ENCODE data around the gene DHX16.
"Not testable (repeated sequence)": the region's sequence is repeated elsewhere in the genome, so short reads cannot be mapped to it uniquely, and the experiment has no call there.

DHX16 gene

GRCh38 chr6:30672445-30673253 lies at the start of gene DHX16:
Gene DHX16 (minus strand): TSS chr6:30673006. CDS start chr6:30672841, 165 bp downstream.
- DNase-seq (ENCODE audit: low read depth), result peak; percentile 97

- DNase-seq (ENCODE audit: low read depth), result not testable (repeated sequence)
These were observed 49.1 kb upstream of the DHX16 start for GRCh38 chr6:30722025-30722279.

GRCh38 chr6:30721198-30722024 lies 48.6 kb upstream of the DHX16 start:
- peak; percentile 71 for DNase-seq (ENCODE audit: low read depth)

- DNase-seq (ENCODE audit: low read depth), result no peak
These were observed 48.0 kb upstream of the DHX16 start for GRCh38 chr6:30720738-30721197.

GRCh38 chr6:30719791-30720737 lies 47.3 kb upstream of the DHX16 start, which contains the start of gene TUBB:
Gene TUBB (plus strand): TSS chr6:30720352. CDS start chr6:30720507, 155 bp downstream.
- peak; percentile 91 for DNase-seq (ENCODE audit: low read depth)

GRCh38 chr6:30719356-30719755 lies 46.5 kb upstream of the DHX16 start:
- DNase-seq (ENCODE audit: low read depth), result no peak

- not testable (repeated sequence) for DNase-seq (ENCODE audit: low read depth)
These were observed 45.3 kb upstream of the DHX16 start for GRCh38 chr6:30717845-30718720.

GRCh38 chr6:30717129-30717844 lies 44.5 kb upstream of the DHX16 start, which contains the start of gene MDC1:
Gene MDC1 (minus strand): TSS chr6:30717281. CDS start chr6:30715175, 2,106 bp downstream.
- peak; percentile 98 for DNase-seq (ENCODE audit: low read depth)

- no peak for DNase-seq (ENCODE audit: low read depth)
These were observed 44.0 kb upstream of the DHX16 start for GRCh38 chr6:30716879-30717128.

- DNase-seq (ENCODE audit: low read depth), result no peak
These were observed 41.5 kb upstream of the DHX16 start for GRCh38 chr6:30714263-30714662.

- DNase-seq (ENCODE audit: low read depth), result no peak
These were observed 39.7 kb upstream of the DHX16 start for GRCh38 chr6:30712441-30712945.

GRCh38 chr6:30711758-30712380 lies 39.1 kb upstream of the DHX16 start:
- DNase-seq (ENCODE audit: low read depth), result no peak

GRCh38 chr6:30709101-30709868 lies 36.5 kb upstream of the DHX16 start:
- no peak for DNase-seq (ENCODE audit: low read depth)

GRCh38 chr6:30707281-30707850 lies 34.6 kb upstream of the DHX16 start:
- DNase-seq (ENCODE audit: low read depth), result no peak

- DNase-seq (ENCODE audit: low read depth), result no peak
These were observed 32.8 kb upstream of the DHX16 start for GRCh38 chr6:30705620-30706019.

GRCh38 chr6:30703821-30704220 lies 31.0 kb upstream of the DHX16 start:
- DNase-seq (ENCODE audit: low read depth), result no peak

GRCh38 chr6:30703011-30703410 lies 30.2 kb upstream of the DHX16 start:
- DNase-seq (ENCODE audit: low read depth), result no peak

- DNase-seq (ENCODE audit: low read depth), result no peak
These were observed 27.5 kb upstream of the DHX16 start for GRCh38 chr6:30700340-30700739.

GRCh38 chr6:30696432-30696831 lies 23.6 kb upstream of the DHX16 start:
- DNase-seq (ENCODE audit: low read depth), result no peak
